Middle frontal gyrus (tissue), 1 donor: ENCODE data around the gene NPPC.
"Not testable (repeated sequence)": the region's sequence is repeated elsewhere in the genome, so short reads cannot be mapped to it uniquely, and the experiment has no call there.

Experiments
- DNase-seq: peaks from one replicate; pipeline ENCODE4 v3.0.0-alpha.2; 2015; ENCODE audit warnings: low spot score; ENCODE audit errors: extremely low spot score

NPPC gene

DNA sequence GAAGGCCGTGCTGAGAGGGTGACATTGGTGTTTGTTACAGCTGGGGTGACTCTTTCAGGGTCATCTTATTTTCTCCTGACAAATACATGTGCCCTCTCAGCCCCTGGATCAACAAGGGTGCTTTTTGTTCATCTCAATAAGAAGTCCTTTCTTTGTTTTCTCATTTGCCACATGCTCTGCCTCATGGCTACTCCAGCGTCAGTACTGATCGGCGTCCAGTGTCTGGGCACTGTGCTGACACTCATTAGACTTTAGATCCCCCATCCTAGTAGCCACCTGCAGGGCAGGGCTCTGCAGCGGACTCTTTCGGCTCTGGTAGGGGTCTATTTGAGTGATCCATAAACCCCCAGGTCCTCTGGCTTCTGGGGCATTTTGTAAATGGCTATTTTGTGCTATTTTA lies 38.4 kb downstream of the NPPC start:
- DNase-seq, result no peak

DNA sequence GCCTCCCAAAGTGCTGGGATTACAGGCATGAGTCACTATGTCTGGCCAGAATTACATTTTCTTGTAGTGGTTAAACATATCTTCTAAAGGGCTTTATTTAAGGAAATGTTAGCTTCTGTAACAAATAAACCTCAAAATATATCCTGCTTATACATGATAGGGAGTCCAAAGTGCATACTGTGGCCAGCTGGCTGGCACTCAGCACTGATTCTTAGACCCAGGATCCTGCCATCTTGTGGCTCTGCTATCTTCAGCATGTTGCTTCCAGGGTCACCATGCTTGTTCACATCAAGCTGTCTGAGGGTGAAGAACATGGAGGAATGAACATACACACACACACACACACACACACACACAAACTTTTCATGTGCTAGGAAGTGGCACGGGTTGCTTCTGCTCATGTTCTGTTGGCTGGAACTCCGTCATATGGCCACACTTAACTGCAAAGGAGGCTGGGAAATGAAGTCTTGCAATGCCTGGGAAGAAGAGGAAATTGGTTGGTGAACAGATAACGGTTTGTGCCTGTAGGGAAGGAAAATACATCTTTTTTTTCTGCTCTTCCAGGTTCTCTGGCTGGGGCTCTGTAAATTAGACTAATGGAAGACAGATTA lies 40.0 kb downstream of the NPPC start:
- DNase-seq, result no peak

DNA sequence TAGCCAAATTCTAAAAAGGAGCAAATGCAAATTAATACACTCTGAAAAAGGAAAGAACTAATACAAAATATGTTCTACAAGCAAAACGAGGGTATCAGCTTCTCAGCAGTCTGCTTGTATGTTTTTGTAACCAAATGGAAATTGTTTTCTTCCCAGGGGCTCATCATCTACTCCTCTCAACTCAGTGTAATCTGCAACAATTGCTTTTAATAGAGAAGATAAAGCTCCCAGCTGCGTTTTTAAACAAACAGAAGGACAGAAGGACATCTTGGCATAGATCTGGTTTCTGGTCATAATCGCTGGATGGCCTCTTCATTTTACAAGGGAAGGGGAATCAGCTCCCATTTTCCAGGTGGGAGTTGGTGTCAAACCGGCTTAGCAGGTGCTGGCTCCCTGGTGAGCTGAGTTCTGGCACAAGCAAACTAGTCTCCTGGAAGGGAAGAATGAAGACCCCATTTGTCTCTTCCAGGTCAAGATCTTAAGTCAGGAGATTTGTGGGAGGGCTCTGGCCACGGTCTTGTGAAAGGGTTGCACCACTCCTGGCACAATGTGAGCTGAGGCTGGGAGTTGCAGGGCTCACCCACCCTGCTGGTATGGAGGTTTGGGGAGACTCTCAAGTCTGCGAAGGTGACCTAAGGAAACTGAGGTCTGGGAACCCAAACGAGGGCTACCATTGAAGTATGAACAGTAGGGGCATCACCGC lies 41.6 kb downstream of the NPPC start:
- no peak for DNase-seq

DNA sequence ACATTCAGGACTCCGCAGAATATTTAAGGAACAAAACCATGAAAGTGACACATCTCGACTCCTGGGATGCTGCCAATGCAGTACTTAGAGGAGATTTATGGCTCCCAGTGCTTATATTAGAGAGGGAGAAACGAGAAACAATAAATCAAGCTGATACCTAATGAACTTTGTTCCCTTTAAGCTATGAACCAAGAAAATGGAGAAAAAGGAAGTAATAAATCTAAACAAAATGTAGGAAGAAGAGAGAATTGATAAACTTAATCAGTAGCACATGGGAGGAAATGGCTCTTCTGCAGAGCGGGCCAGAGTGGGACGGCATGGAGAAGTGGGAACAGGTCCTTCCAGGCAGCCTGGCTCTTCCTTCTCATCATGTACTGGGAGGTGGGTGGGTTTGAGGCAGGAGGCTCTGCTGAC lies 42.7 kb downstream of the NPPC start:
- DNase-seq, result no peak

DNA sequence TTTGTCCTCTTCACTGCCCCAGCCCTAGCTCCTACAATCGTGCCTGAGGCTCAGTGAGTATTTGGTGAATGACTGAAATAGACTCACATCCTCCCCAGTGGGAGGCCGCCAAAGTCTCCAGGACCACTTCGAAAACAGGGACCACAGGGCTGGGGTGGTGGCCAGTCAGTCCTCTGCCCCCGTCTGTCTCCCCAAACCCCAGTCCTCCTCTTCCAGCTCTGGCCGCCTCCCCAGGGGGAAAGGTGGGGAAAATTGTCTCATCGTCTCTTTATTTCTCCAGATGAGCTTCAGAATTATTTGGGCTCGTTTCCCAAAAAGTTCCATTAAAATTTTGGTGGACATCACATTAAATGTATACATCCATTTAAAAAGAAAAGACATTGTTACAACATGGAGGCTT lies 43.5 kb downstream of the NPPC start:
- DNase-seq, result no peak

DNA sequence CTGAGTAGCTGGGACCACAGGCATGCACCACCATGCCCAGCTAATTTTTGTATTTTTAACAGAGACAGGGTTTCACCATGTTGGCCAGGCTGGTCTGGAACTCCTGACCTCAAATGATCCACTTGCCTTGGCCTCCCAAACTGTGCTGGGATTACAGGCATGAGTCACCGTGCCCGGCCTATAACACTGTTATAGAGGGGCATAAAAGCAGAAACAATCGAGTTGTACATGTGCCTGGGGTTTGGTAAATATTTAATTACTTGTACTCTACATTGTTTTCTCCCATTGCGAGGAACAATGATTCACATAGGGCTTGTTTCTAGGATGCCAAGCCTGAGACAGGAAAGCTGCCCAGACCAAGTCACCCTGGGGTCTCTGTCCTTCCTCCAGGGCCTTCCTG lies 45.8 kb downstream of the NPPC start:
- DNase-seq, result not testable (repeated sequence)

DNA sequence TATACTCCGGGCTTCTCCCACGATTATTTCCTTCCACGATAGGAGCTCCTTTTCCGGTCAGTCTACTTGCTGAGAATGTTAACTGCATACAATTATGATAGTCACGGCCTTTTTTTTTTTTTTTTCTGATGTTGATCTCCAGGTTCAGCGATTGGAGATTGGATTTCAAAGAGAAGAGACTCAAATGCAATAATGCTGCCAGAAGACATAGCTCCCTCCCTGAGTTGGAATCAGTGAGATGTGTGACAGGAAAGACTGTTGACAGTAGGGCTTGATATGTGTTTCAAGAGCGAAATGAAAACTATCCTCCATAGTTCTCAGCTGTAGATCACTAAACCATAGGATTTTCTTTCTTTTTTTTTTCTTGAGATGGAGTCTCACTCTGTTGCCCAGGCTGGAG lies 47.0 kb downstream of the NPPC start:
- DNase-seq, result no peak

DNA sequence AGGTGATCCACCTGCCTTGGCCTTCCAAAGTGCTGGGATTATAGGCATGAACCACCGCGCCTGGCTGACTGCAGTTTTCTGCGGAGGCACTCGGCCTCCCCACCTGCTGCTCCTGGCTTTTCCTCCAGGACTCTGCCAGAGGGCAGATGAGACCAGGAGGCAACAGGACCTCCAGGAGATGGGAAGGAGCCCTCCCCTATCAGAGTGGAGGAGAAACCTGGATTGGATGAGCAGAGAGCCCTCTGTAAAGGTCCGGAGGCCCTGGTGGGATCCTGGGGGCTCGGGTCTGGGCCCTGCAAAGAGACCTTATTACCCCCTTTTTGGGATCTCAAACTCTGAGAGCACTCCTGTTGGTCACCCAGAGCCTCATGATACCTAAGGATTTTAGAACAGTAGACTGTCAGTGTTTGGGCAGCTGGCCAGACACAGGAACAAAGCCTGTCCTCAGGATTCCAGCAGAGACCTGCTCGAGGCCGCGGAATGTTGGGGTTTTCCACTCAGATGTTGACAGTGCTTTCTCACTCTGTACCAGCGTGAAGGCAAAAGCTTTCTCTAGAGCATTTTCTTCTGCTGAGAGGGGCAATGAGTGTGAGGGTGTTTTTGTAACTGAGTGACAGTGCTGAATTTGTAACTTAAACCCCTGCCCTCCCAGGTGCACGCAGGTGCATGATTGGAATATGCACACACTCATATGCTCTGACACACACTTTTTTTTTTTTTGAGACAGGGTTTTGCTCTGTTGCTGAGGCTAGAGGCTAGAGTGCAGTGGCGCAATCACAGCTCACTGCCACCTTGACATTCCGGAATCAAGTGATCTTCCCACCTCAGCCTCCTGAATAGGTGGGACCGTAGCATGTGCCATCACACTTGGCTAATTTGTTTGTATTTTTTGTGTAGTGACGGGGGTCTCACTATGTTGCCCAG lies 48.4 kb downstream of the NPPC start:
- no peak for DNase-seq

DNA sequence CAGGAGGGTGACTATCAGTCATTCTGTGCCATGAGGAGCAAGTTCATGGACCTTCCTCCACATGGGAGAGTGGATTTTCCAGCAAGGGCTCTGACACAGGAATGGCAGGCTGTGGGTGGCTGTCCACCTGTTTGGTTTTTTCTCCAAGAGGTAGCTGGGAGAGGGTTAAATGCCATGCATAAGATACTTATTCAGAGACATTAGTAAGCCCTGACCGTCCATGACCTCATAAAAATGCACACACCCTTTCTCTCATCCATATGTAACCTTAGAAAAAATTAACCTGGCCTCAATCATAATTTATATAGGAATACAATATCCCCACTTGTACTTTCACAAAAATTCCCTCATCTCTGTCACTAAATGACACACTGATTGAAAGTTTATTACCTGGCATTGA lies 51.3 kb downstream of the NPPC start:
- no peak for DNase-seq
